SK-MEL-5 (cell line): ENCODE measurements around the gene MYCBPAP. TPM values are rescaled to one million over a fixed set of nuclear protein-coding genes. Genes with fewer than 3 reads are reported as not detected.
"Not testable (repeated sequence)": the region's sequence is repeated elsewhere in the genome, so short reads cannot be mapped to it uniquely, and the experiment has no call there.

Experiments
- DNase-seq: peaks from one replicate; pipeline ENCODE4 v3.0.0-alpha.2; 2016; ENCODE audit warnings: low read depth, low spot score
- in situ Hi-C: cut with HindIII; loops from 2 replicates; pipeline ENCODE4 v1.10.0; 2016; ENCODE audit warnings: low sequenced_read_pairs, high pct_unique_total_duplicates, low pct_unique_long_range_greater_than_20kb
- total RNA-seq: library from RNA; depleted of rRNA; stranded (reverse); fragments of >200 nt; shearing (Covaris generic); gene quantifications from 2 replicates; pipeline ENCODE4 v1.2.3, GENCODE V29; 2014

Gene MYCBPAP
- total RNA-seq, 1 experiment from 2014 or later, result 1.5 TPM

DNA sequence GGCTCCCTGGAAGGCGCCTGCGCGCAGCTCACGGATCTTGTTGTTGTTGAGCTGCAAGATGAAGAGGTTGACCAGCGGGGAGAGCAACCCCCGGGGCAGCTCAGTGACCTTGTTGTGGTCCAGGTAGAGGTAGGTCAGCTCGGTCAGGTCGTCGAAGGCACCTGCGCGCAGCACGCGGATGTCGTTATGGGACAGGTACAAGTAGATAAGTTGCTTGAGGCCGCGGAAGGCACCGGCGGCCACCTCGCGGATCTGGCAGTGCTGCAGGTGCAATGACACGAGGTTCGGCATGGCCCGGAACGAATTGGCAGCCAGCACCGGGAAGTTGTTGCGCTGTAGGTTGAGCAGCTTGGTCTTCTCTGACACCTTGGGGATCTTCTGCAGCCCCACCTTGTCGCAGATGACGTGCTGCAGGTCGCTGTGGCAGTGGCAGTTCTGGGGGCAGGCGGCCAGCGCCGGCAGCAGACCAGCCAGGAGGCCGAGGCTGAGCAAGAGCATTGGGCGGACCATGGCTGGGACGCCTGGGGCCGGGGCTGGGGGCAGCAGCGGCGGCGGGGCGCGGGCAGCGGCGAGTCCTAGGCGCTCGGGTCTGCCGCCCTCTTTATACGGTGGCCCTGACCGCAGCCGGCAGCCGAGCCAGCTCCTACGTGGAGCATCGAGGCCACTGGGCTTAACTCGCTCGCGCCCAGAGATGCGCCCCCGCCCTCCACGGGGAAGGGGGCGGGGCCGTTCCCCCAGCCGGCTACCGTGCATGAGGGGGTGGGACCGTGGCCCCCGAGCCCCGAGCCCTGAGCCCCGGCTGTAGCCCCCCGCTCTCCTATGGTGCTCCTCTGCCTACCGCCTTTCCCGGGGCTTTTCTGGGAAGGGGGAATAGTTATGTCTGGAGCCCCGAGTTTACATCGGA, 39.7 kb upstream of the MYCBPAP start, which contains the start of gene CHAD:
CHAD (minus strand) TSS at position 577 of the 904 bp plus-strand sequence; CDS start at position 510, 67 bp downstream.
- DNase-seq, result no peak
- in situ Hi-C loops, result no loop called here

DNA sequence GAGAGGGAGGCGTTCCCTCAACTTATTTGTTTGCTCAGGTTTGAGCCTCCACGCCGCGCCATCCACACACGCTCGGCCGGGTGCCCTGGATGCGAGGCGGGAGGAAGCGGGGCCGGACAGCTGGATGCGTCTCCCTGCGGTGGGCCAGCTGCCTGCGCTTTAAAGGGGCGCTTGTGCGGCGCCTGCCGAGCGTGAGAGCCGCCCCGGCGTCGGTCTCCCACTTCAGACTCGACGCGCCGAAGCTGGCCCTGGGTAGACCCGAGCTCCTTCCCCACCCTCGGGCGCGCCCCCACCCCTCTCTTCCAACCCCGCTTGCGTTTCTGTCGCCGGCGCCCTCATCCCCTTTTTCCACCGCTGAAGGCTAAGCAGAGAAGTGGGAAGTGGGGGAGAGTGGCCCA, 39.0 kb upstream of the MYCBPAP start:
- no peak for DNase-seq
- in situ Hi-C loops, result no loop called here

DNA sequence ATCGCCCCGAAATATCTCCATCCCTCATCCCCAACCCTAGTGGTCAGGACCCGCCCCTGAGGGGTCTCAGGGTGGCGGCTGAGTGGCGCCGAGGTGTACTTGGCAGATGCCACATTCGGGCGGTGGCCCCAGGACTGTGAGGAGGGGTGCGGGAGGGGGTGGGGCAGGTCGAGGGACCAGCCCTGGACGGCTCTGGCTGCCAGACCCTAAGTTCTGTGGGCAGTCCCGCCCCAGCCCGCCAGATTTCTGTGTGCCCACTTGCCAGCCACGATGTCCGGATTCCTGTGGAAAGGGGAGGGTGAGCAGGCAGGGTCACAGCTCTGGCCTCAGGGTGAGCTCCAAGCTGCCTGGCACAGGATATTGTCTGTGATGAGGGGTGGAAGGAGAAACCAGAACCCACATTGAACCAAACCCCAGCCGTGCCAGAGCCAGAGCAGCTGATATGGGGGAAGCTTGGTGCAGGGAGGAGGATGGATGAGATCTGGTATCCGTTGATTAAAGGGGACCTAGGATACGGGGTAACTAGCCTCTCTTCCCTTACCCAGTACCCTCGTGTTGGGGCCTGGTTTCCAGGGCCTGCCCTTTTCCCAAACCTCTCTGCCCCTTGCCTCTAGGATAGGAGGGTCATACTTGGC, 38.5 kb upstream of the MYCBPAP start:
- in situ Hi-C loops, result no loop called here
- no peak for DNase-seq

- in situ Hi-C loops, result no loop called here
- no peak for DNase-seq
These were observed 37.8 kb upstream of the MYCBPAP start for GRCh38 chr17:50470426-50470825.

- in situ Hi-C loops, result no loop called here
These were observed 37.0 kb upstream of the MYCBPAP start for GRCh38 chr17:50471009-50471905.

GRCh38 chr17:50472286-50472685, 36.0 kb upstream of the MYCBPAP start:
- DNase-seq, result no peak
- in situ Hi-C loops, result no loop called here

More at GRCh38 chr17:50471009-50471905, 37.0 kb upstream of the MYCBPAP start:
- DNase-seq, result no peak

- in situ Hi-C loops, result not testable (repeated sequence)
- peak; percentile 74 for DNase-seq
These were observed 35.5 kb upstream of the MYCBPAP start for GRCh38 chr17:50472761-50473161.

- DNase-seq, result no peak
- in situ Hi-C loops, result no loop called here
These were observed 34.3 kb upstream of the MYCBPAP start for GRCh38 chr17:50473901-50474300.

- in situ Hi-C loops, result no loop called here
These were observed 33.7 kb upstream of the MYCBPAP start for GRCh38 chr17:50474523-50474922.

GRCh38 chr17:50475362-50475761, 32.9 kb upstream of the MYCBPAP start:
- no peak for DNase-seq
- in situ Hi-C loops, result no loop called here

More at GRCh38 chr17:50474523-50474922, 33.7 kb upstream of the MYCBPAP start:
- peak; percentile 49 for DNase-seq

DNA sequence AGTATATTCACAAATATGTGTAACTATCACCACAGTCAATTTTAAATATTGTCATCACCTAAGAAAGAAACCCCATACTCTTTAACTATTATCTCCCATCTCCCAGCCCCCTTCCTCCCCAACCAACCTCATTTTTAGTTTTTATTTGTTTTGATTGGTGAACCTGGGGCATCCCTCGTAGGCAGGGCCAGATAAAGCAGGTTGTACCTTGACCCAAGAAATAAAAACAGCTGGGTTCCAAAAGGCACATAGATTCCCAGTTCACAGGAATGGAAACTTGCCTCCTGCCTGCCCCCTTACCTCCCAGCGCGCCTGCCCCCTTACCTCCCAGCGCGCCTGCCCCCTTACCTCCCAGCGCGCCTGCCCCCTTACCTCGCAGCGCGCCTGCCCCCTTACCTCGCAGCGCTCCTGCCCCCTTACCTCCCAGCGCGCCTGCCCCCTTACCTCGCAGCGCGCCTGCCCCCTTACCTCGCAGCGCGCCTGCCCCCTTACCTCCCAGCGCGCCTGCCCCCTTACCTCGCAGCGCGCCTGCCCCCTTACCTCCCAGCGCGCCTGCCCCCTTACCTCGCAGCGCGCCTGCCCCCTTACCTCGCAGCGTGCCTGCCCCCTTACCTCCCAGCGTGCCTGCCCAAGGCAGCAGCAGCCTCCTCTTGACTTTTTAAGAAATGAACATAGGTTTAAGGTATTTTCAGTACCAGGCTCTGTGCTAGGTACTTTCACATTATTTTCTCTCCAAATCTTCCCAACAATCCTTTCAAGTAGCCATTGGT, 32.3 kb upstream of the MYCBPAP start:
- in situ Hi-C loops, DNase-seq: not testable (repeated sequence)

- in situ Hi-C loops, result no loop called here
These were observed 31.5 kb upstream of the MYCBPAP start for GRCh38 chr17:50476545-50477315.

DNA sequence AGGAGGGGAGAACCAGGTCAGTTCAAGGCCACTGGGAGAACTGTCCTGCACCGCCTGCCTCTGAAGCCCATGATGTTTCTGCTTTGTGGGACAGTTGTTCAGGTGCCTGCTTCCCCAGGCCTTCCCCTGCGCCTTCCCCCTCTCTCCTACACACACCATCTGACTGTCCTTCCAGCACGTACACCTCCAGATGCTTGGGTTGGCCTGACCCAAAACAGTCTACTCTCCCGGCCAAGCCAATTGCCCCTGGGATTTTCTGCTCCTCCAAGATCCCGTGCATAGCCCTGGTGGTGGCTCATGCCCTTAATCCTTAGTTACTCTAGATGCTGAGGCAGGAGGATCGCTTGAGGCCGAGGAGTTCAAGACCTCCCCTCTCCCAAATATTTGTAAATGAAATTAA, 30.3 kb upstream of the MYCBPAP start:
- in situ Hi-C loops, result no loop called here
- no peak for DNase-seq

More at GRCh38 chr17:50476545-50477315, 31.5 kb upstream of the MYCBPAP start:
- DNase-seq, result no peak

DNA sequence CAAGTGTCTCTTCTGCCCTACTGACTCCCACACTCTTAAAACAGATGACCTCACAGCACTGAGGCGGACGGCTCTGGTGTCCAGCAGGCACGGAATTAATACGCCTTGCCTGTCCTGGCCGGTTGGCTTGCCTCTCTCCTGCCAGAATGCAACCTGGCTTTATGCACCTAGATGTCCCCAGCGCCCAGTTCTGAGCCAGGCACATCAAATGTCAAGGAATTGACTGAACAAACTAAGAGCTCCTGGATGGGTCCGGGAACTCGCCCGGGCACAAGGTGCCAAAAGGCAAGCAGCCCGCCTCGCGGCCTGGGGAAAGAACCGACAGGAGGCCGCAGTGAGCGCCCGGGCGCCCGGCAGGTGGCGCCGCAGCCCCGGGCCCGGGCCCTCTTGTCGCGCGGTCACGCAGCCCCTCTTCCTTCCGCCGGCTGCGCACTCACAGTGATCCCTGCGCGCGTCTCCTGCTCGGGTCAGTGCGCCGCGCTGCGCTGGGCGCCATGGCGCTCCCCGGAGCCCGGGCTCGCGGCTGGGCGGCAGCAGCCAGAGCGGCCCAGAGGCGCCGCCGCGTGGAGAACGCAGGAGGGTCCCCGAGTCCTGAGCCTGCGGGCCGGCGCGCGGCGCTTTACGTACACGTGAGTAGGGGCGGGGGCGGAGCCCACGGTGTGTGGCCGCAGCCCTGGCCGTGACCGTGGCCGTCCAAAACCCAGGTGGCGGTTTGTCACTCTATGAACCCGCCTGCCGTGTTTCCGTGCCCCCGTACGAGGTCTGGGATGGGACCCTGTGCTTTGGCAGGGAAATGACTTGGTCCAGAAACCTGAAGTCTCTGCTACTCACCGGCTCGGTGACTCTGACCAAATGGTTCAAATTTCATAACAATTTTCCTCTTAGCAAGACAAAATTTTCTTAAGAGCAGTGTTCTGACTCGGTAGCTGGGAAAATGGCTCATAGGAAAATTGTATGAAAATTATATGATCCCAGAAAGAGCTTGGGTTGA, 29.6 kb upstream of the MYCBPAP start, which contains the start of gene RSAD1:
RSAD1 (plus strand) TSS at position 470 of the 991 bp plus-strand sequence; CDS start at position 495, 25 bp downstream.
- in situ Hi-C loops, result no loop called here
- peak; percentile 83 for DNase-seq

DNA sequence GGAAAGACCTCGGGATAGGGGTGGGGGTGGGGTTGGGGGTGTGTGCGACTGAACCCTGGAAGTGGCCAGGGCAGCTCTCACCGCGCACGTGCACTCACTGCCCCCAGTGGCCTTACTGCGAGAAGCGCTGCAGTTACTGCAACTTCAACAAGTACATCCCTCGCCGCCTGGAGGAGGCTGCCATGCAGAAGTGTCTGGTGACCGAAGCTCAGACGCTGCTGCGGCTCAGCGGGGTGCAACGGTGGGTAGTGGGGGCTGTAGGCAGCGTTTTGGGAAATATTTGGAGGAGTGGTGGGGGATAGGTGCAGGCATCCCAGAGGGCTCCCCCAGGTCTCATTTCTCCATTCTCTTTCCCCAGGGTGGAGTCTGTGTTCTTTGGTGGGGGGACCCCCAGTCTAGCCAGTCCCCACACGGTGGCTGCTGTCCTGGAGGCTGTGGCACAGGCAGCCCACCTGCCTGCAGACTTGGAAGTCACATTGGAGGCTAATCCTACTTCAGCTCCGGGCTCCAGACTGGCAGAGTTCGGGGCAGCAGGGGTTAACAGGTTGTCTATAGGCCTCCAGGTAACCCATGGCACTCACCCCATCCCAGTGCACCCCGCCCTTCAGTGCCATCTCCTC, 28.6 kb upstream of the MYCBPAP start:
- in situ Hi-C loops, result no loop called here
- DNase-seq, result peak; percentile 82
